ENCODE data around the gene GRIN1.

GRCh38 chr9:137160054-137160425, 21.1 kb downstream of the GRIN1 start:
- no peak for TF ChIP-seq EZH2 (IDR thresholded peaks at IDR 0.05; ENCODE audit: insufficient read depth, low read length)
- TF ChIP-seq, protein P1, sequence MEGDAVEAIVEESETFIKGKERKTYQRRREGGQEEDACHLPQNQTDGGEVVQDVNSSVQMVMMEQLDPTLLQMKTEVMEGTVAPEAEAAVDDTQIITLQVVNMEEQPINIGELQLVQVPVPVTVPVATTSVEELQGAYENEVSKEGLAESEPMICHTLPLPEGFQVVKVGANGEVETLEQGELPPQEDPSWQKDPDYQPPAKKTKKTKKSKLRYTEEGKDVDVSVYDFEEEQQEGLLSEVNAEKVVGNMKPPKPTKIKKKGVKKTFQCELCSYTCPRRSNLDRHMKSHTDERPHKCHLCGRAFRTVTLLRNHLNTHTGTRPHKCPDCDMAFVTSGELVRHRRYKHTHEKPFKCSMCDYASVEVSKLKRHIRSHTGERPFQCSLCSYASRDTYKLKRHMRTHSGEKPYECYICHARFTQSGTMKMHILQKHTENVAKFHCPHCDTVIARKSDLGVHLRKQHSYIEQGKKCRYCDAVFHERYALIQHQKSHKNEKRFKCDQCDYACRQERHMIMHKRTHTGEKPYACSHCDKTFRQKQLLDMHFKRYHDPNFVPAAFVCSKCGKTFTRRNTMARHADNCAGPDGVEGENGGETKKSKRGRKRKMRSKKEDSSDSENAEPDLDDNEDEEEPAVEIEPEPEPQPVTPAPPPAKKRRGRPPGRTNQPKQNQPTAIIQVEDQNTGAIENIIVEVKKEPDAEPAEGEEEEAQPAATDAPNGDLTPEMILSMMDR (IDR thresholded peaks at IDR 0.05; ENCODE audit: insufficient read depth, low read depth, low read length): no peak

Measured in astrocyte (in vitro differentiated cells and primary cell).